Stimulated activated CD4-positive, alpha-beta T cell treated with anti-CD3 and anti-CD28 coated beads, Interleukin-1b, Interleukin-23, amount 100 ng/mL, for 48 hours (primary cell): ENCODE data around the gene FADS2.

ENCODE experiments used
- DNase-seq: peaks from one replicate; pipeline ENCODE4 v3.0.0-alpha.2; 2020

The FADS2 gene

GRCh38 chr11:61890529-61891330, 62.6 kb downstream of the FADS2 start:
- DNase-seq: no peak

GRCh38 chr11:61891331-61892084, 63.4 kb downstream of the FADS2 start, which contains the start of gene FADS3:
FADS3 (minus strand) TSS chr11:61891545; CDS start chr11:61891381, 164 bp downstream.
- DNase-seq: peak; percentile 36

GRCh38 chr11:61892085-61892370, 63.9 kb downstream of the FADS2 start:
- DNase-seq: peak; percentile 20

DNA sequence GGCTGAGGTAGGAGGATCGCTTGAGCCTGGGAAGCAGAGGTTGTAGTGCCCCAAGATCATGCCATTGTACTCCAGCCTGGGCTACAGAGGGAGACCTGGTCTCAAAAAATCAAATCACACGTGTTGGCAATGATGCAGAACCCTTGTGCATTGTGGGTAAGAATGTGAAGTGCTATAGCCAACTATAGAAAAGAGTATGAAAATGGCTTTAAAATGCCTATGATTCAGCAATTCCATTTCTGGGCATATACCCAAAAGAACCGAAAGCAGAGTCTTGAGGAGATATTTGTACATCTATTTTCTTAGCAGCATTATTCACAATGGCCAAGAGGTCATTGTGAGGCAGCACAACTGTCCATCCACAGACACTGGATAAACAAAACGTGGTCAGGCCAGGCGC, 65.9 kb downstream of the FADS2 start:
- no peak for DNase-seq

DNA sequence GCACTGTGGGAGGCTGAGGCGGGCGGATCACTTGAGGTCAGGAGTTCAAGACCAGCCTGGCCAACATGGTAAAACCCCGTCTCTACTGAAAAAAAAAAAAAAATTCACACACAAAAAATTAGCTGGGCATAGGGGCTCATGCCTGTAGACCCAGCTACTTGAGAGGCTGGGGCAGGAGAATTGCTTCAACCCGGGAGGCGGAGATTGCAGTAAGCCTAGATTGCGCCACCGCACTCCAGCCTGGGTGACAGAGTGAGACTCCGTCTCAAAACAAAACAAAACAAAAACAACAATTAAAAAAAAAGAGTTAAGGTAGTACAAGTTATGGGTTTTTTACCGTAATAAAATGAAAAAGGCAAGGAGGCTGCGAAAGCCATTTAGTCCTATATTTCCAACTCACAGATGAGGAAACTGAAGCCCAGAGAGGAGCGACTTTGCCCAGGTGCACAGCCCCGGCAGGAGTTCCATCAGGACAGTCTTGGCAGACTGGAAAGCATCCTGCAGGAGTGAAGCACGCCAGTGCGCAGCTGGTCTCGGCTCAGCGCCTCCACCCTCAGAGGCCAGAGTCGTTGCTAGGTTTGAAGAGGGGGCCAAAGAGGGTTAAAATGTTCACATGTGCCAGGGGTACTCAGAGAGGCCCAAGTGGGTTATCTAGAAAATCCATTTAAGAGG, 67.1 kb downstream of the FADS2 start:
- DNase-seq: no peak

DNA sequence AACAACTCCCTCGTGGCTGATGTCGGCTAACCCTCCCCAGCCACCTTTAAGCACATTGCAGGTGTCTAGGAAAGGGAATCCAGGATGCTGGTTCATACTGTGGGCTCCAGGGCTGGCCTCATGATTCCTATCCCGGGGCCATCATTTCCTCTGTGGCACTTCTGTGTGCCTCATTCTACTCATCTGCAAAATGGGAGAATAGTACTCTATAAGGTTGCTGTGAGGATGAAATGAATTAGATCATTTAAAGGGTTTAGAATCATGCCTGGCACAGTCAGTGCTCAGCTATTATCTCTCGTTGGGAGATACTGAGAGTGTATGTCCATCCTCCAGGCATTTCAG, 67.6 kb downstream of the FADS2 start:
- DNase-seq: no peak

DNA sequence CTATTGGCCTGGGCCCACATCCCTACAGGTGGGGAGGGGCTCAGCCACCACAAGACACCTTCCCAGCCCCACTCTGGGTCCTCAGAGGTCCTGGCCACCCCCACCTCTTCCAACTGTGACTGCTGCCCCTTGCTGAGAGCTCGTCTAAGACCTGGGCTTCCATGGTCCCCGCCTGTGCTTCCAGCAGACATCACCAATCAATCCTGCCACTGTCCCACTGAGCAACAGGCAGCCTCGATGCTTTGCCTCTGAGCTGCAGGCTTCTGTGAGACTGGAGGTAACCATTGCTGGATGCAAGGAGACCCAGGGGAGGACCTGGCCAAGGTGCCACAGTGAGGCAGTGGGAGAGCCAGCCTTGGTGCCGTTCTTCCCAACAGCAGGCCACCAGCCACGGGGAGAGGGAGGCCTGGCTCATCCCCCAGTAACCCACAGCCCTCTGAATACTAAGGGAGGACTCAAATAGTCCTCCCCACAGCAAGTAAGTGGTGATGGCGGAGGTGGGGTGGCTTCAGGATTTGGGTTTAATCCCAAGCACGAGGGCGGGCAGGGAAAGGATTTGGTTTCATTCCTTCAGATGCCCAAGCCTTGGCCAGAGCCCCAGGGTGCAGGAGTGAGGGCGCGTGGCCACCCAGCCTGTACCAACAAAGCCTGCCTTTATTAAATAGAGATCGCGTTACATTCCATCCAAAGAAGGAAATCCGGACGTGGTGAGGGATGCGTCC, 68.7 kb downstream of the FADS2 start:
- no peak for DNase-seq

GRCh38 chr11:61897387-61898246, 69.5 kb downstream of the FADS2 start:
- peak; percentile 80 for DNase-seq

DNA sequence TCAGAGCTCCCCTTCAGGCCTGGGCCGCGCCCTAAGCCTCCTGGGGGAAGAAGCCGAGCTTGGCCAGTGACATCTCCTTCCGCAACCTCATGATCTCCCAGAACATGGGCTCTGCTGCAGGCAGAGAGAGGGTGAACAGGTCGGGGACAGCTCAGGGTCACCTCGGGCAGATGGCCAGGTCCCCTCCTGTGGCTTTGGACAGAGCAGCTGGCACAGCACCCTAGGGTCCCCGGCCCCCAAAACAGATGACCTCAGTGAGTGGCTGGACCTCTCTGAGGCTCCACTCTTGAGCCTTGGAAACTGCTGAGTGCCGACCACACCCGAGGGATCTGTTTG, 70.1 kb downstream of the FADS2 start:
- DNase-seq: no peak

- DNase-seq: peak; percentile 90
Measured at GRCh38 chr11:61899146-61899841, 71.2 kb downstream of the FADS2 start.

GRCh38 chr11:61900251-61900650, 72.2 kb downstream of the FADS2 start:
- no peak for DNase-seq

DNA sequence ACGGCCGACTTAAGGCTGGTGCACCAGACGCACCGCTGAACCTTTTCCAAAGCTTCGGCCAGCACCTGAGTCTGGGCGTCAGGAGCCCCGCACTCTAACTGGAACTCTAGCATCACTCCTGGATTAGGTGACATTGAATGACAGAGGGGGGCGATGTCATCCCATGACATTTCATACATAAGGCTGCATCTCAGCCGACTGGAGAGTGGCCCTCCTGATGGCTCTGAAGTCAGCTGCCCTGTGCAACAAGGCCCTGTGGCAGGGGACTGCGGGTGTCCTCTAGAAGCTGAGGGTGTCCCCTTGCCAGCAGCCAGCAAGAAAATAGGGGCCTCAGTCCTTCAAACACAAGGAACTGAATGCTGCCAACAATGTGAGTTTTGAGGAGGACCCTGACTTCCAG, 73.3 kb downstream of the FADS2 start:
- no peak for DNase-seq

DNA sequence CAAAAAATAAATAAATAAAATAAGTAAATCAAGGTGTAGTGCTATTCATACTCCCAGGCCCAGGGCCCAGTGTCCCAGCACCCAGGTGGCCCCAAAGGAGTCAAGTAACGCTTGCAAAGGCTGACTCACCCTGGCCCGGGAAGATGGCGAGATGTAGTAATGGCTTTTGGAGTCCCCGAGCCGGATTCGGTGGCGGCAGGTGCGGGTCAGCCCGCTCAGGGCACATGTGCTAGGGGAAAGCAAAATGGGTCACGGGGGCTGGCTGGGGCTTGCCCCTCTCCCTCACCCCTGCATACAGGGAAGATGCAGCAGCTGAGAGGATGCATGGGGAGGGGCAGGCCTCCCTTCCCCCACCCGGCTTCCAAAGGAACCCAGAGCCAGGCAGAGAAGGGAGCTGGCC, 74.2 kb downstream of the FADS2 start:
- no peak for DNase-seq

DNA sequence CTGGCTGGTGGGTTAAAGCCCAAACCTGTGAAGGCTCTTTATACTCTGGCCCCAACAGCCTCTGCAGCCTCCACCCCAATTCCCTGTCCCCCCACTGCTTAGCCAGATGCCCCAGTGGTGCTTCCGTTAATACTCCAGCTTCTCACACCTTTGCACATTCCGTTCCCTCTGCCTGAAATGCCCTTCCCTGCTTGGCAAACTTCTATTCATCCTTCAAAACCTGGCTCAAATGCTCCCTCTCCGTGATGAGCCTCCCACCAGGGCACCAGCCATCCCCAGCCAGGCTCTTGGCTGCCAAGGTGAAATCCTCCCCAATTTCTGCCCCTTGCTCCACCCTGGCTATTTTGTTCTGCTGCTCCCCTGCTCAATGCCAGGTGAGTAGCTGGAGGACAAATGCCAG, 75.7 kb downstream of the FADS2 start:
- DNase-seq: no peak

GRCh38 chr11:61904539-61905048, 76.5 kb downstream of the FADS2 start:
- no peak for DNase-seq

DNA sequence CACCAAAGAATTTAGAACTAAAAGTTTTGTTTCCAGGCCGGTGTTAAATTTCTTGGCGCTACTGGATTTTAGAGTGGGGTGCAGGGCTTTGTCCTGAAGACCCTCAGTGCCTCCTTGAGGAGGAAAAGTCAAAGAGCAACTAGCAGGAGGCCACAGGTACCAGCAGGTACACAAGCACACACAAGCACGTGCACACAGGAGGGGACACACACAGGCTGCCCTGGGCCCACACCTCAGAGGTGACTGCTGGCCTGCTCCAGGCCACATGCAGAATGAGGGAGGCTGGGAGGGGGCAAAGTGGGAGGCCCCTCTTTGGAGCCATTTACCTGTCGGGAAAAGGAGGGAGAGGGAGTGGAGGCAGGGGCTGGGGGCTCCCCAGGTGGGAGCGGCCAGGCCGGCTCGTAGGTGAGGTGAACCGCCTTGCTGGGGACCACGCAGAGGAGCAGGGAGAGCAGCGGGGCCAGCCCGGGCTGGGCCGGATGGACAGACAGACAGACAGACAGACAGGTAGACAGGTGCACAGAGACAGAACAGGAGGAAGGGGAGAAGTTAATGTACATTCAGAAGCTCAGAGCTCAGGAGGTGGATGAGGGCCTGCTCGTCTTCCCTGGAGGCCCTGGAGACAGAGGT, 77.1 kb downstream of the FADS2 start:
- no peak for DNase-seq

- DNase-seq: no peak
Measured at GRCh38 chr11:61905801-61906521, 77.9 kb downstream of the FADS2 start.

DNA sequence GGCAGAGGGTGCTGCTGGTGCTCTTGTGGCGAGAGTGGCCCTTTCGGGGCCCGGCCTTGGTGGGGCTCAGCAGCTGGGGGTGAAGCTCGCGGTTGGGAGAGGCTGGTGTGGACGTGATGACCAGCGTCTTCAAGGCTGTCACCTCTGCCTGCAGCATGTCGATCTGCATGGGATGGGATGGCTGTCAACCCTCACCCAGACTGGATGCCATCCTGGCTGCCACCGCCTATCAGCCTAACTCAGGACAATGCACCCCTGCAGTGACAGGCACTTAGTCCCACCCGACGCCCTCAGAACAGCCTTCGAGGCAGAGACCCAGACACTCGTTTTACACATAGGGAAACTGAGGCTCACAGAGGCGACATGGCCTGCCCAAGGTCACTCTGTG, 78.4 kb downstream of the FADS2 start:
- DNase-seq: no peak

- no peak for DNase-seq
Measured at GRCh38 chr11:61907282-61907681, 79.2 kb downstream of the FADS2 start.
